ENCODE results near the gene DGAT2L6. TPM values are rescaled to one million over a fixed set of nuclear protein-coding genes. Genes with fewer than 3 reads are reported as not detected.

The DGAT2L6 gene
- total RNA-seq, 1 donor from 2014 or later: not detected

GRCh38 chrX:70172964-70173363 is 4.3 kb upstream of the DGAT2L6 start:
- TF ChIP-seq CTCF (conservative IDR thresholded peaks at IDR 0.05): no peak
- Mint-ChIP-seq H3K4me1 (ENCODE audit: unreplicated experiment) (peaks cover 5% of the 10 kb centered on the region), H3K27me3 (no peaks in the 10 kb centered on the region), H3K36me3 (no peaks in the 10 kb centered on the region), H3K27ac (no peak overlapping the region), H3K4me3 (no peak overlapping the region), H3K9me3 (peaks cover 3% of the 10 kb centered on the region)
- DNase-seq (ENCODE audit: extremely low spot score, unreplicated experiment): no peak

- DNase-seq (ENCODE audit: extremely low spot score, unreplicated experiment): no peak
- no peak overlapping the region for H3K4me3 Mint-ChIP-seq
- H3K36me3 Mint-ChIP-seq: no peaks in the 10 kb centered on the region
- no peaks in the 10 kb centered on the region for H3K4me1 Mint-ChIP-seq (ENCODE audit: unreplicated experiment)
- no peaks in the 10 kb centered on the region for H3K27me3 Mint-ChIP-seq
- TF ChIP-seq CTCF (conservative IDR thresholded peaks at IDR 0.05): no peak
- peaks cover 3% of the 10 kb centered on the region for H3K9me3 Mint-ChIP-seq
- H3K27ac Mint-ChIP-seq: no peak overlapping the region
These were observed 2.5 kb upstream of the DGAT2L6 start for GRCh38 chrX:70174754-70175153.

- Mint-ChIP-seq H3K4me1 (ENCODE audit: unreplicated experiment) (no peaks in the 10 kb centered on the region), H3K36me3 (no peaks in the 10 kb centered on the region), H3K4me3 (no peak overlapping the region), H3K9me3 (no peaks in the 10 kb centered on the region), H3K27me3 (no peaks in the 10 kb centered on the region), H3K27ac (no peak overlapping the region)
- DNase-seq (ENCODE audit: extremely low spot score, unreplicated experiment): no peak
- no peak for TF ChIP-seq CTCF (conservative IDR thresholded peaks at IDR 0.05)
These were observed 1.9 kb upstream of the DGAT2L6 start for GRCh38 chrX:70175338-70175737.

- Mint-ChIP-seq H3K4me3 (no peak overlapping the region), H3K9me3 (peaks cover 4% of the 10 kb centered on the region), H3K27ac (no peak overlapping the region), H3K27me3 (peaks cover 4% of the 10 kb centered on the region), H3K36me3 (no peaks in the 10 kb centered on the region), H3K4me1 (ENCODE audit: unreplicated experiment) (no peaks in the 10 kb centered on the region)
- no peak for TF ChIP-seq CTCF (conservative IDR thresholded peaks at IDR 0.05)
- no peak for DNase-seq (ENCODE audit: extremely low spot score, unreplicated experiment)
These were observed 5.8 kb downstream of the DGAT2L6 start for GRCh38 chrX:70183091-70183490.

DNA sequence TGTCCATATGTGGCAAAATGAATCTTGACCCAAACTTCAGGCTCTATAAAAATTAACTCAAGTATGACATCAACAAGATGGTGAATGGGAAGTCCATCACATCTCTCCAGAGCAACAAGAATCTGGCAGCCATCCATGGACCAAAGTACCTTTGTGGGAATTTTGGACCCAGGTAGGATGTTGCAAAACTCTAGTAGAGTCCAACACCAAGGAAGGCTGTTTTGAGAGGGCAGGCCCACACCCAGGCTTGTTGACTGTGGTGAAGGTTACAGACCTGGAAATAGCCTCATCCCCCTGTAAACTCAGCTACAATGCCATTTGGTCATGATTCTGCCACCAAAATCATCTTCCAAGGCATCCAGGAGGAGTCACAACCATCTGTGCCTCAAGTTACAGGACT is 12.9 kb downstream of the DGAT2L6 start:
- Mint-ChIP-seq H3K9me3 (peaks cover 9% of the 10 kb centered on the region), H3K4me3 (no peak overlapping the region), H3K36me3 (no peaks in the 10 kb centered on the region), H3K27me3 (no peaks in the 10 kb centered on the region), H3K27ac (no peak overlapping the region), H3K4me1 (ENCODE audit: unreplicated experiment) (no peaks in the 10 kb centered on the region)
- no peak for TF ChIP-seq CTCF (conservative IDR thresholded peaks at IDR 0.05)
- no peak for DNase-seq (ENCODE audit: extremely low spot score, unreplicated experiment)
